ENCODE measurements around the gene ZBTB48. TPM values are rescaled to one million over a fixed set of nuclear protein-coding genes. Genes with fewer than 3 reads are reported as not detected.

Gene ZBTB48
- total RNA-seq, 1 donor from 2014 or later, result 53.2 TPM

GRCh38 chr1:6594977-6595740 is 15.4 kb downstream of the ZBTB48 start:
- Mint-ChIP-seq H3K36me3 (ENCODE audit: low read depth) (peaks cover 61% of the 10 kb centered on the region), H3K9me3 (no peaks in the 10 kb centered on the region), H3K4me3 (no peak overlapping the region), H3K27ac (no peak overlapping the region), H3K27me3 (no peaks in the 10 kb centered on the region), H3K4me1 (peaks cover 25% of the 10 kb centered on the region)
- intact Hi-C loops (cut with micrococcal nuclease), result no loop called here
- ChIA-PET POLR2A (no interaction called here), CTCF (no interaction called here)
- ATAC-seq (ENCODE audit: low read depth), result no peak
- DNase-seq, result no peak
- TF ChIP-seq CTCF (IDR thresholded peaks at IDR 0.05), result no peak

DNA sequence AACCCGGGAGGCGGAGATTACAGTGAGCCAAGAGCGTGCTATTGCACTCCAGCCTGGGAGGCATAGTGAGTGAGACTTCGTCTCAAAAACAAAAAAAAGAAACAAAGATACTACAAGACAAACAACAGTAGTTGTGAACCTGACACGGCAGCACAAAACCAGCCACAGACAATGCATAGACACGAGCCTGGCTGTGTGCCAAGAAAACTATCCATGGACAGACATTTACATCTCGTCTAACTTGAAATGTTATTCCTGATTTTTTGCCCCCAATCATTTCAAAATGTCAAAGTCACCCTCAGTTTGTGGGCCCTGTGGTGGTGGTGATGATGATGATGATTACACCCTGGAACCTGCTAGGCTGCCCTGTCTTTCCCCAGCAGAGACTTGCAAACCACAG is 16.6 kb downstream of the ZBTB48 start:
- no peak overlapping the region for H3K27ac Mint-ChIP-seq
- intact Hi-C loops (cut with micrococcal nuclease), result no loop called here
- TF ChIP-seq CTCF (IDR thresholded peaks at IDR 0.05), result no peak
- ChIA-PET POLR2A (no interaction called here), CTCF (no interaction called here)
- H3K9me3 Mint-ChIP-seq, result no peaks in the 10 kb centered on the region
- H3K27me3 Mint-ChIP-seq, result no peaks in the 10 kb centered on the region
- DNase-seq (no peak), ATAC-seq (ENCODE audit: low read depth) (no peak)
- H3K4me1 Mint-ChIP-seq, result peaks cover 30% of the 10 kb centered on the region
- no peak overlapping the region for H3K4me3 Mint-ChIP-seq
- peaks cover 55% of the 10 kb centered on the region for H3K36me3 Mint-ChIP-seq (ENCODE audit: low read depth)

DNA sequence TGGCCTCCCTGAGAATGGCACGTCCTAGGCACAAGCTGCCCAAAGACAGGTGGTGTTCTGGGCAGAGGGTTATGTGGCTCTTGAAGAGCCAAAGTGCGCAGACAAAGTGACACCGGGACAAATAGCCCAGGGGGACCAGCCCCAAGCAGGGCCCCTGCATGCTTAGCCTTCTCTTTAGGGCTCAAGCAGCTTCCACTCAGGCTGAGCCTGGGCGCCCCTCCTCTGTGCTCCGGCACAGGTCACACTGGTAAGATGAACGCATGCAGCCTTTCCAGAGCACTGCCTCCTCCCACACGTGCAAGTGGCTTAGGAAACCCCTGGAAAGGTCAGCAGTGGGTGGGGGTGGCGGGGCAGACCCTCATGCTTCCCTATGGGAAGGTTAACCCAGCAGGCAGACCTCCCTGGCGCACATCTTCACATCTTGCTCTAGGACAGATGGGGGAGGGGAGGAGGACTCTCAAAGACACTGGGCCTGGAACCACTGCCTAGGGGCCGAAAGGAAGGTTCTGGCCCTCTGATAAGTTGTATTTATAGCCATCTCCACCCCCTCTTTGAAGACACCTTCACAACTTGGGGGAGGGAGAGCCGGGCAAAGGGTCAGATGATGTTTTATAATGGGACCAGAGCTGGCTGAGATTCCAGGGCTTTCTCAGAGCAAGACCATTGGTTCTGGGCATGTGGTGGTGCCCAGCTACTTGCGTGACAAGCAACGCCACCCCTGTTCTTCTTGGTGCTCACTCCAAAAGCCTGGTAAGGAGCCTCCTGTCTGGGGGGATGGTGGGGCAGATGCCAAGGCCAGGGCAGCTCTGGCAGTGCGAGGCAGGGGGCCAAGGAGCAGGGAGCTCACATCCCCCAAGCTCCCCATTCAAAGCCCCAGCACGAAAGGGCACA is 17.3 kb downstream of the ZBTB48 start:
- Mint-ChIP-seq H3K27me3 (no peaks in the 10 kb centered on the region), H3K36me3 (ENCODE audit: low read depth) (peaks cover 55% of the 10 kb centered on the region)

DNA sequence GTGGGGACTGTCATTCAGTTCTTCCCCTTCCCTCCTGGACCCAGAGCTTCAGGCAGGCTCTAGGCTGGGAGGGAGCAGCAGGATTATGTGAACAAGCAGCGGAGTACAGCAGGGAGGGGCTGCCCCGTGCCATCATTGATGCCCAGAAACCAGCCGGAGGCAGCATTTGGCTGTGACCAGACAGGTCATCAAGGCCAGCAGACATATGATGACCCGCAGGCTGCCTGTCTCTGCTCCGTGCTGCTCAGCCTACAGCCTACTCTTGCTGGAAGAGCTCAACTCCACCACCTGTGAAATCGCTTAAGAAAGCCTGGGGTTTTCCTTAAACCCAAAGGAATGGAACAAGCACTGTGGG is 18.0 kb downstream of the ZBTB48 start:
- intact Hi-C loops (cut with micrococcal nuclease), result loop anchor here (2.0 kb wide), 1 partner anchor 15 kb away; the partner anchor contains the start of gene PHF13
- Mint-ChIP-seq H3K4me1 (peaks cover 32% of the 10 kb centered on the region), H3K36me3 (ENCODE audit: low read depth) (peaks cover 54% of the 10 kb centered on the region)

More for the DNA sequence above, 17.3 kb downstream of the ZBTB48 start:
- Mint-ChIP-seq H3K4me1 (peaks cover 32% of the 10 kb centered on the region), H3K4me3 (no peak overlapping the region), H3K27ac (no peak overlapping the region), H3K9me3 (no peaks in the 10 kb centered on the region)
- POLR2A ChIA-PET, result interaction anchor here (8.1 kb wide), 1 partner anchor 16 kb away, joined by 94 read pairs; the partner anchor contains the start of gene ZBTB48
- no peak for DNase-seq
- CTCF ChIA-PET, result no interaction called here
- intact Hi-C loops (cut with micrococcal nuclease), result no loop called here
- no peak for ATAC-seq (ENCODE audit: low read depth)
- no peak for TF ChIP-seq CTCF (IDR thresholded peaks at IDR 0.05)

More for the DNA sequence above, 18.0 kb downstream of the ZBTB48 start:
- ATAC-seq (ENCODE audit: low read depth), result no peak
- no peak for DNase-seq
- Mint-ChIP-seq H3K27me3 (no peaks in the 10 kb centered on the region), H3K27ac (no peak overlapping the region), H3K4me3 (no peak overlapping the region), H3K9me3 (no peaks in the 10 kb centered on the region)
- POLR2A ChIA-PET, result interaction anchor here (8.1 kb wide), 1 partner anchor 16 kb away, joined by 94 read pairs; the partner anchor contains the start of gene ZBTB48
- TF ChIP-seq CTCF (IDR thresholded peaks at IDR 0.05), result no peak
- CTCF ChIA-PET, result no interaction called here
